ENCODE data around the gene NFKB2. TPM values are rescaled to one million over a fixed set of nuclear protein-coding genes. Genes with fewer than 3 reads are reported as not detected.

The NFKB2 gene
- total RNA-seq, 4 donors from 2014 or later = 6.5 to 22.9 (median 19.2) TPM

DNA sequence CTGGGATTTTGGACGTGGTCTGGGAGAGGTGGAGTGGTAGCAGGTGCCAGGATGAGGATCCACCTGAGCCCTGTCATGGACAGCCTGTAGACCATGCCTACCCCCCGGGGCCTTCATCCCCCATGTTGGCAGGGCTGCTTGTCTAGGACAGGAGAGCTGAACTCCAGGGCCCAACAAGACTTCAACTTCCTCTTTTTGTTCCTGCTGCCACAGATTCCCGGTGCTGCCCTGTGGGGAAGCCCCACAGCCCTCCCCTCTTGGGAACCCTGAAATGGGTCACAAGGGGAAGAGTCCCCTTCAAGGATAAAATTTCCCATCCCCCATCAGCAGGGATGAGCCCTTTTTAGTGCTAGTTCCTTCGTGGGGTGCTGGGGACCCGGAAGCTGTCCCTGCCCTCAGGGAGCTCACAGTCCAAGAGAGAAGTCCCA, 38.1 kb downstream of the NFKB2 start:
- no peak for TF ChIP-seq POLR2A (IDR thresholded peaks at IDR 0.05)
- TF ChIP-seq, protein P1, sequence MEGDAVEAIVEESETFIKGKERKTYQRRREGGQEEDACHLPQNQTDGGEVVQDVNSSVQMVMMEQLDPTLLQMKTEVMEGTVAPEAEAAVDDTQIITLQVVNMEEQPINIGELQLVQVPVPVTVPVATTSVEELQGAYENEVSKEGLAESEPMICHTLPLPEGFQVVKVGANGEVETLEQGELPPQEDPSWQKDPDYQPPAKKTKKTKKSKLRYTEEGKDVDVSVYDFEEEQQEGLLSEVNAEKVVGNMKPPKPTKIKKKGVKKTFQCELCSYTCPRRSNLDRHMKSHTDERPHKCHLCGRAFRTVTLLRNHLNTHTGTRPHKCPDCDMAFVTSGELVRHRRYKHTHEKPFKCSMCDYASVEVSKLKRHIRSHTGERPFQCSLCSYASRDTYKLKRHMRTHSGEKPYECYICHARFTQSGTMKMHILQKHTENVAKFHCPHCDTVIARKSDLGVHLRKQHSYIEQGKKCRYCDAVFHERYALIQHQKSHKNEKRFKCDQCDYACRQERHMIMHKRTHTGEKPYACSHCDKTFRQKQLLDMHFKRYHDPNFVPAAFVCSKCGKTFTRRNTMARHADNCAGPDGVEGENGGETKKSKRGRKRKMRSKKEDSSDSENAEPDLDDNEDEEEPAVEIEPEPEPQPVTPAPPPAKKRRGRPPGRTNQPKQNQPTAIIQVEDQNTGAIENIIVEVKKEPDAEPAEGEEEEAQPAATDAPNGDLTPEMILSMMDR (IDR thresholded peaks at IDR 0.05) = no peak
- DNase-seq = no peak
- Histone ChIP-seq H3K4me3 (no peak overlapping the region), H3K27ac (peak overlapping the region in 1 of 4 donors; percentile 38), H3K36me3 (no peaks in the 10 kb centered on the region), H3K27me3 (no peaks in the 10 kb centered on the region), H3K9me3 (no peaks in the 10 kb centered on the region), H3K4me1 (peaks cover 0 to 40% (median 2%) of the 10 kb centered on the region in 4 donors)

DNA sequence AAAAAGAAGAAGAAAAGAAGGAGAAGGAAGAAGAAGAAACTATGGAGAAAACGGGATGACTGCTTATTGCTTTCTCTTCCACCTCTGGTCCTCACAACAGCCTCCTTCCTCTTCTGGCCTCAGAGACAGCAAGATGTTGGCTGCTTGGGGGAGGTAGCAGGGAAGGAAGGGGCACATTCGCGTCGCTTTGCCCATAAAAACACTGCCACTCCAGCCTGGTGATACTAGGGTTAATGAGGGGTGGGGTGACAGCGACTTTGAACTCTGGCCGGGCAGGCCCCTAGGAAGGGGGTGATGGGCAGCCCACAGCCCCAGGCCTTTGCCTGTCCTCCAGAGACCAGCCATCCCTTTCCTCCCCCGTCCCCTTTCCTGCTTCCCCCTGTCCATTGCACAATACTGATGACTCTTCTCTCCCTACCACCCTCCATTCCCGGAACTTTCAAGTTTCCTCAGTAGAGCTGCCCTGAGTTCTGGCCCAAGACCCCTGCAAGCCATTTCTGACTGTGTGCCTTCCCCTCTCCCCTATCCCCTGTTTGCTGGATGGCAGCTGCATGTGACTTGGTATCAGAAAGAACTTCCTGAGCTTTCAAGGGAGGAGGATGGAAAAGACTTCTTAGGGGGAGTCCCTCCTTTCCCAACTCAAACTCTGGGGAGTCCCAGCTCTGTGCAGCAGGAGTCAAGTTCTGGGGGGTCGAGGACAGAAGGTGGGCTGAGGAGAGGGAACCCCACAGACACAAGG, 39.1 kb downstream of the NFKB2 start:
- Histone ChIP-seq H3K9me3 (no peaks in the 10 kb centered on the region), H3K27ac (peak overlapping the region; percentile 34 to 71 (median 48)), H3K4me1 (peaks cover 0 to 40% (median 2%) of the 10 kb centered on the region in 4 donors), H3K36me3 (no peaks in the 10 kb centered on the region), H3K27me3 (no peaks in the 10 kb centered on the region), H3K4me3 (no peak overlapping the region)
- TF ChIP-seq, protein P1 (IDR thresholded peaks at IDR 0.05) = no peak
- no peak for TF ChIP-seq POLR2A (IDR thresholded peaks at IDR 0.05)
- DNase-seq = no peak

DNA sequence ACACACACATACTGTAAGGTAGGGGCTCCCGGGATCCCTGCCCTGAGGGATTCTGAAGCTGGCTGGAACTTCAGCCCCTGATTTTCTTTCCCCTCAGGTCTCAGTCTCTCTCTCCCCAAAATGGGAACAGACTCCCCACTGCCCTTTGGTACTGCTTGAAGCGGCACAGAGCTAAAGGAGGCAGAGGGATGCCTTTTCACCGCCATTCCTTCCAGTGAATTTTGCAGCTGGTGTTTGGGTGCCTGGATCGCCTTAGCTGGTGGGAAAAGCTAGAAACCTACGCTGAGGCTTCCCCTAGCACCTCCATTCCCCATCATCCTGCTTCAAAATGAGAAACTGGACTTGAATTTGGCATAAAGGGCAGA, 39.6 kb downstream of the NFKB2 start:
- TF ChIP-seq POLR2A (IDR thresholded peaks at IDR 0.05) = no peak
- TF ChIP-seq, protein P1 (IDR thresholded peaks at IDR 0.05) = no peak

DNA sequence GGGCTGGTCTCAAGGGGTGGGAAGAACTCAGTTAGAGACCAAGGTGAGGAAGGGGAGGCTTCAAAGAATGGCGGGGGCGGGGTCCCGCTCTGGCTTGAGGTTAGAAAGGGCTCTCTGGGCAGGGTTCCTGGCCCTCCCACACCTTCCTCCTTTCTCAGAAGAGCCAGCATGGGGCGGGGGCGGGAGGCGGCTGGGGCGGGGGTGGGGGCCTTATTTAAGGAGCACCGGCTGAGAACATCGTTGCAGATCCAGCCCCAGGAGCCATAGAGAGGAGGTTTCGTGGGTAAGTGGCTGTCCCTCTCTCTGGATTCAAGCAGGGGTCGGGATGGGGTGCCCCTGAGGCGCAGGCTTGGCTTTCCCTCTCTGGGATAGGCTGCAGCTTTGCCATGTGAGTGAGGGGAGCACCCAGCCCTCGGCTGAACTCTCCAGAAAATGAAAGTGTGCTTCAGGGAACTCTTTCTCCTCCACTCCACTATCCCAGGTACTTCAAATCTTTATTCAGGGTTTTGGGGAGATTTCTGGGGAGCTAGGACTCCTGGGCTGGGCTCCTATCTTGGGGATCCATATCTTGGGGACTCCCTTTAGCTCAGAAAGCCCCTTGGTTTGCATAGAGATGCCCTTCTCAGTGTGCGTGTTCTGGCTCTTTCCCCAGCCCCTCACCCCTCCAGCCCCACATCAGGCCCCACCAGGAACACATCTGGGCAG, 40.2 kb downstream of the NFKB2 start:
- Histone ChIP-seq H3K9me3 (no peaks in the 10 kb centered on the region), H3K27ac (peak overlapping the region; percentile 34 to 71 (median 48)), H3K4me1 (peaks cover 0 to 40% (median 2%) of the 10 kb centered on the region in 4 donors), H3K4me3 (peak overlapping the region in 3 of 4 donors; percentile 37 to 44 (median 41)), H3K27me3 (no peaks in the 10 kb centered on the region), H3K36me3 (no peaks in the 10 kb centered on the region)
- DNase-seq = peak in 1 of 3 donors; percentile 54
- TF ChIP-seq POLR2A (IDR thresholded peaks at IDR 0.05) = no peak
- TF ChIP-seq, protein P1 (IDR thresholded peaks at IDR 0.05) = no peak

More for the DNA sequence above, 39.6 kb downstream of the NFKB2 start:
- Histone ChIP-seq H3K4me1 (peaks cover 0 to 40% (median 2%) of the 10 kb centered on the region in 4 donors), H3K4me3 (peak overlapping the region in 3 of 4 donors; percentile 37 to 44 (median 41)), H3K36me3 (no peaks in the 10 kb centered on the region), H3K27ac (peak overlapping the region; percentile 34 to 71 (median 48)), H3K9me3 (no peaks in the 10 kb centered on the region), H3K27me3 (no peaks in the 10 kb centered on the region)
- DNase-seq = no peak

DNA sequence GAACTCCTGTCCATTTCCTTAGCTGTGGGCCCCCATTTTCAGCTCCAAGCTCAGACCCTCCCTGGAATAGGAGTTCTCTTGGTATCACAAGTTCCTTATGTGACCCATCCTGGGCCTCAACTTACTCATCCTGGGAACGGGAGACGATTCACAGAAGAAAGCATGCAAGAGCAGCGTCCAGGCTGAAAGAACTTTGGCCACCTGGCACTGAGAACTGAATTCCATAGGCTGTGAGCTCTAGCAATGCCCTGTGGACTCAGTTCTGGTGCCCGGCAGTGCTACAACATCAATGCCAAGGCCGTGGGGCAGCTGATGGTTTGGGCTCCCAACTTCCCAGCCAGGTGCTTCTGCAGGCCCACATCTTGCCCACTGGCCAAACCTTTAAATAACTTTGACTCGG, 40.8 kb downstream of the NFKB2 start:
- no peaks in the 10 kb centered on the region for H3K27me3 ChIP-seq
- H3K4me1 ChIP-seq = peaks cover 0 to 38% (median 2%) of the 10 kb centered on the region in 4 donors
- H3K36me3 ChIP-seq = no peaks in the 10 kb centered on the region
- TF ChIP-seq POLR2A (IDR thresholded peaks at IDR 0.05) = no peak
- TF ChIP-seq, protein P1 (IDR thresholded peaks at IDR 0.05) = no peak
- DNase-seq = peak in 1 of 3 donors; percentile 61
- H3K27ac ChIP-seq = peak overlapping the region in 1 of 4 donors; percentile 60
- H3K9me3 ChIP-seq = no peaks in the 10 kb centered on the region
- H3K4me3 ChIP-seq = peak overlapping the region in 3 of 4 donors; percentile 37 to 44 (median 41)

All from Peyer's patch (tissue), 4 donors.